Limb (tissue), 2 donors: ENCODE results near the gene TNS4.
A peak's percentile ranks its signal among the peaks of the same experiment; 100 is the strongest.

Experiments used
- DNase-seq, 2 donors: peaks; one replicate each; pipeline ENCODE4 v3.0.0-alpha.2; 2016; ENCODE audit errors: extremely low spot score in 2 of 2

TNS4 gene

DNA sequence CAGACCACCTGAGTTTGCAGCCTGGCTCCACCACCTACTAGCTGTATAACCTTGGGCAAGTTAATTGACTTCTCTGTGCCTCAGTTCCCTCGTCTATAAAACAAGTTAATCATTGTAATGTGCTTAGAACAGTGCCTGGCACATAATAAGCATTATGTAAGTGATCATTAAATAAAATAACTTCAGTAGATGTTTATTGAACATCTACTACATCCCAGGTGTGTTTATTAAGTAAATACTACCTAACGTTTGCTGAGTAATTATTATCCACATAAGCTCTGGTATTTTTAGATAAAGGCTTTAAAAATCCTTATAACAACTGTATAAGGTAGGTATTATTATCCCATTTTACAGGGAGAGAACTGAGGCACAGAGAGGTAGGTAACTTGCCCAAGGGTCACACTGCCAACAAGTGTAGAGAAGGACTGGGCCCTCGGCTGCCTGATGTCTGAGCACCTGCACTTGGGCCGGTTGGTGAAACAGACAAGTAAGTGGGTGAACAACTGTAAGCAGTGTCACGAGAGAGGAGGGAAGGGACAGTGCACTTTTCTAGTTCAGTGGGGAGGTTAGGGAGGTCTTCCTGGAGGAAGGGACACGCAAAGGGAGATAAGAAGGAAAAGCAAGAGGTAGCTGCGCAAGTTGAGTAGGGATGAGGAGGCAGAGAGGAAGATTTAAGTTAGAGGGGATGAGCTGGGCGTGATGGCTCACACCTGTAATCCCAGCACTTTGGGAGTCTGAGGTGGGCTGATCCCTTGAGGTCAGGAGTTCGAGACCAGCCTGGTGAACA, 4.6 kb downstream of the TNS4 start:
- DNase-seq, result no peak

DNA sequence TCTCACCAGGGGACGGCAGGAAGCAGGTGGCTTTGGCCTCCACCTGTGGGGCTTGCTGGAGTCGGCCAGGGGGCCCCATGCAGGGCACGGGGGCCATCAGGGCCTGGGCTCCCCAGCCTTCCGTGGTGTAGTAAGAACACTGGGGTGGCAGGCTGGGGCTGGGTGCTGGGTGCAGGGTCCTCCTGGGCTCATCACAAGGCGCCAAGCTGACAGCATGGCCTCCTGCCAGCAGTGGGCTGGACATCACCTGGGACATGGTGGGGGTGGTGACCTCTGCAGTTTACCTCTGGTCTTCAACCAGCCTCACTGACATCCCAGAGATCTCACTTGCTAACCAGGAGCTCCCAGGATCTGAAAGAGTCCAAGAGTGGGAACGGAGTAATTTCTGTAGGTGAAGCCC, 5.3 kb downstream of the TNS4 start:
- DNase-seq, result no peak

- DNase-seq, result no peak
Measured at GRCh38 chr17:40495140-40495539, 6.3 kb downstream of the TNS4 start.

GRCh38 chr17:40493697-40494096, 7.7 kb downstream of the TNS4 start:
- DNase-seq, result no peak

GRCh38 chr17:40491486-40491885, 9.9 kb downstream of the TNS4 start:
- DNase-seq, result no peak

GRCh38 chr17:40490982-40491381, 10.4 kb downstream of the TNS4 start:
- no peak for DNase-seq

- DNase-seq, result peak; percentile 29 to 56
Measured at GRCh38 chr17:40490289-40490853, 11.1 kb downstream of the TNS4 start.

DNA sequence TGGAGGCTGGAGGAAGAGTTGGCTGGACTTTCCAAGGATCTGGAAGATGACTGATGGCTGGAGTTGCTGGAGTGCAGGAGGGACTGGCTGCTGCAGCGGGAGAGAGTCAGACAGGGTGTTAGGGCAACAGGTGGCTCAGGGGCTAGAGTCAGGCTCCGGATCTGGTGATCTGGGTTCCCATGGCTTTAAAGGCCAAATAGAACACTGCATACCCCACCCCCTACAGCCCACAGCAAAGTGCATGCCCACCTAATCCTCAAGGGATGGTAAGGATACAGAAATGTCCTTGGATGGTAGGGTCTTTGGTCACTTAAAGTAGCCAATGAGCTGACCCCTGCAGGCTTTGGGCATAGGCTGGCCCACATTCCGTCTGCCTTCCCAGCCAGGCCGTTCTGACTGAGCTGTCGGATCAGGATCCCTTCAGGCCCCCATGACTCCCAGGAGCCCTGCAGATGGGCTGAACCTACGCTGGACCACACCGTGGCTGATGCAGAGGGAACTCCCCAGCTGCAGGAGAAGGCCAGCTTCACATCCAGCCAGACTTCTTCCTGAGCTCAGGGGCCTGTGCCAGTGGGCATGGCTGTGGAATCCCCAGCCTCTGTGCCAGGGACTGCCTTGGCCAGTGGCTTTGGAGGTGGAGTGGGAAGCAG, 13.9 kb downstream of the TNS4 start:
- no peak for DNase-seq

- DNase-seq, result no peak
Measured at GRCh38 chr17:40486522-40487370, 14.7 kb downstream of the TNS4 start.

DNA sequence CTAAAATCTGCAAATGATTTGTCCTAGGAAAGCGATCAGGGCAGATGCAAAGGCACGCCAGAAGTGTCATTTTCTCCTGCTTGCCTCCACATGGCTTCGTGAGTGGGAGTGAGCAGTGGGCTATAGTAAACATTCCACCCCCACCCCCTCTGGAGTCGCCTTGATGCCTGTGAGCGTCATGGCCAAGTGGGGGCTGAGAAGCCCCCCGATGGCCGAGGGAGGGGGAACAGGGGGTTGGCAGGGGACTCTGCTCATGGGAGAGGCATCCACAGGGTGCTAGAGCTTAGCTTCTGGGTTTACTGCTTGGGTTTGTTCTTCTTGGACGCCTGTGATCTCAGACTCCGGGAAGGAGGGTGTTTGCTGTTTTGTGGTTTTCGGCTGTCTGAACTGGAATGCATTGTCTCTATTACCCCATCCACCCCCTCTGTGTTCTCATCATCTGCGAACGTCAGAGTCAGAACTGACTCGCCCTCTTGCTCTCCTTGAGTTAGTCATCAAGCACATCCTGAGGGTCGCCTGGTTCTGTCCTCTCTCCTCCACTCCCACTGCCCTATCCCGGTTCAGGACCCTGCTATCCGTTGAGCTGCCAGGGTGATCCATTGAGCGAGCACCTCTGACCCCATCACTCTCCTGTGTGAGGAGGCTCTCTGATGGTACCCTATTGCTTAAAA, 15.4 kb downstream of the TNS4 start:
- DNase-seq, result no peak

- DNase-seq, result no peak
Measured at GRCh38 chr17:40484973-40485530, 16.4 kb downstream of the TNS4 start.

- DNase-seq, result no peak
Measured at GRCh38 chr17:40484285-40484972, 17.0 kb downstream of the TNS4 start.

GRCh38 chr17:40483679-40484078, 17.7 kb downstream of the TNS4 start:
- DNase-seq, result no peak

DNA sequence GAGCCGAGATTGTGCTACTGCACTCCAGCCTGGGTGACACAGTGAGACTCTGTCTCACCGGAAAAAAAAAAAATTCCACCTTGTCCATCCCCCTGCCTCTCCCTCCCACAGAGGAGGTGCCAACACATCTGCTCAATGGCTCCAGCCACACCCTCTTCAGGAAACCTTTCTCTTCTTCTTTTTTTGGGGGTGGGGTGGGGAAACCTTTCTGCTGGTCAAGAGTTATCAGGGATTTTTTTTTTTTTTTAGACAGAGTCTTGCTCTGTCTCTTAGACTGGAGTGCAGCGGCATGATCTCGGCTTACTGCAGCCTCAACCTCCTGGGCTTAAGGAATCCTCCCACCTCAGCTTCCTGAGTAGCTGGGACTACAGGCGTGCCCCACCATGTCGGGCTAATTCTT, 18.7 kb downstream of the TNS4 start:
- DNase-seq, result no peak

- no peak for DNase-seq
Measured at GRCh38 chr17:40481106-40481505, 20.3 kb downstream of the TNS4 start.

DNA sequence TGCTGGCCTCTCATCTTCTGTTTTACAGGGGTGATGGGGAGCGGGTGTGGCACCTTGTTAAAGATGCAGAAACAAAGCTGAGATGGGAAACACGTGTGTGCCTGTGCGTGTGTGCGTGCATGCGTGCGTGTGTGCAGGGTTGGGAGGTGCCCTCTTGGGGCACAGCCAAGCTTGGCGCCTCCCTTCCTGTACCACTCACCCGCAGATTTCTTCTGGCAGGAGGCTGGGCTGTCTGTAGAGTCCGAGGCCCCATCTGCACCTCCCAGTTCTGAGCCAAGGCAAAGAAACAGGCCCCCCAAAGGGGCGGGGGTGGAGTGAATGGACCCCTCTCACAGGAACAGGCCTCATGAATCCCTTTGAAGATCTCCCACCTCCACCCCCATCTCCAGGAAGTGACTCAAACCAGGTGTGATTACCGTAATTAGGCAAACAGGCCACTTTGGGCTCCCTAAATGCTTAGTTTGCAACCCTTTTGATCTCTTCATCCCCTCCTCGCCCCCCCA, 20.9 kb downstream of the TNS4 start:
- peak in 1 of 2 donors; percentile 62 for DNase-seq

- no peak for DNase-seq
Measured at GRCh38 chr17:40479754-40480480, 21.5 kb downstream of the TNS4 start.

DNA sequence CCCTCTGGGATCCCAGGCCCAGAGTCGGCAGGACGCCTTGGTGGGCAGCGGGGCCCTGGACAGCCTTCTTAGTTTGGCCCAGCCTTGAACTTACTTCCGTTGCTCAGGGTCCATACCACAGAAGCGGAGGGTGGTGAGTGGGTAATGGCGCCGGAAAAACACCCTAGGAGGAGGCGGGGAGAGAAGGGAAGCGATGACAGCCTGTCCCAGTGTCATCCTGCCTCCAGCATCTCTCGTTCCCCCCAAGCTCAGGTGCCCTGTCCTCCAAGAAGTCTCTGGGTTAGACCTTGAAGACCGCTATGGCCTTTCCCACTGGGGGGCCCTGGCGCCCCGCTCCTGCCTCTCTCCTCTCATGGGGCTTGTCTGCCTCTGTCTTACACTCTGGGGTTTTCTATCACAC, 22.9 kb downstream of the TNS4 start:
- no peak for DNase-seq

DNA sequence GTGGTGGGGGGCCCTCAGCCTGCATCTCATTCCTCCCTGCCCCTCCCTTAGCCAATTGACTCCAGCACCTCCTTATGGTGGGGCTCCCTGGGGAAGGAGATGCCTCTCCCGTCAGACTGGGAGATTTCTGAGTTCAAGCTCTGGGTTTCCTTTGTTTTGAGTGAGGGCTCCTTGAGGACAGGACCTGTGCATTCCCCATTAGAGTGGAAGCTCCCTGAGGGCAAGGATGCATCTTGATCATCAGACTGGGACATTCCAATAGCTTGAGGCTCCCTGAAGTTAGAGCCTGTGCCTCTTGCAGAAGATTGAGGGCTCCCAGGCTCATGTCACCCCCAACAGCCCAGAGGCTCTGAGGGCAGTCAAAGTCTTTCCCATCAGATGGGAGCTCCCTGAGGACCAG, 23.6 kb downstream of the TNS4 start:
- DNase-seq, result no peak
